Activated CD4-positive, alpha-beta T cell treated with anti-CD3 and anti-CD28 coated beads, Interleukin-2, amount 10 ng/mL, durations not matched to agents 24 days and 14 days (primary cell): ENCODE measurements around the gene TIPRL. TPM values are rescaled to one million over a fixed set of nuclear protein-coding genes. Genes with fewer than 3 reads are reported as not detected.

Experiments used
- DNase-seq: peaks from one replicate; pipeline ENCODE4 v3.0.0; 2022
- H3K27ac Mint-ChIP-seq: one replicate; pipeline ENCODE4 v1.8.0; 2022; ENCODE audit warnings: mild to moderate bottlenecking, mixed read lengths
- H3K27me3 Mint-ChIP-seq: one replicate; pipeline ENCODE4 v1.8.0; 2022; ENCODE audit warnings: mixed read lengths
- H3K36me3 Mint-ChIP-seq: one replicate; pipeline ENCODE4 v1.8.0; 2022; ENCODE audit warnings: low read depth, mild to moderate bottlenecking, mixed read lengths
- H3K4me1 Mint-ChIP-seq: one replicate; pipeline ENCODE4 v1.8.0; 2021; ENCODE audit warnings: mixed read lengths
- H3K4me3 Mint-ChIP-seq: one replicate; pipeline ENCODE4 v1.8.0; 2022; ENCODE audit warnings: mild to moderate bottlenecking, moderate library complexity, mixed read lengths
- H3K9me3 Mint-ChIP-seq: one replicate; pipeline ENCODE4 v1.8.0; 2021; ENCODE audit warnings: mixed read lengths
- intact Hi-C: fragments of 100-400 bp; cut with micrococcal nuclease; formaldehyde crosslinking; loops from one replicate; pipeline ENCODE4 v1.15.1; 2023
- total RNA-seq: library from RNA; stranded (reverse); gene quantifications from 2 replicates; pipeline ENCODE4 v1.2.3, GENCODE V29; 2022

TIPRL gene
- total RNA-seq, 1 donor from 2014 or later: 46.8 TPM

DNA sequence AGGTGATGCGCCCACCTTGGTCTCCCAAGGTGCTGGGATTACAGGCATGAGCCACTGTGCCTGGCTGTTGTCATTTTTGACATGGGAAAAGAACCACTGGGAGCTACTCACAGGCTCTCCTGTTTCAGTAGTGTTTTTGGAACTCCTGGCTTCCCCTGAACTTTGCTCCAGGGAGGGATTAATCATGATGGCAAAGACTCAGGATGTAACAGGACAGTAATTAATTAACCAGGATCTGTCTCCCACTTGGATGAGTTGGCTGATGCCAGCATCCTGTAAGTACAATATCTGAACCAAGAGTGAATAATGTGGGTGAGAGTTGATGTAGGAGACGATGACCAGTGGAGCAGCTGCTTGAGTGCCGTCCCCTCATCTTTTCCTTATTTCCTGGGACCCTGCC, 51.9 kb downstream of the TIPRL start:
- Mint-ChIP-seq H3K4me1 (peaks cover 72% of the 10 kb centered on the region), H3K36me3 (peaks cover 83% of the 10 kb centered on the region)
- intact Hi-C loops: loop anchor here (10.0 kb wide), 2 partner anchors 344 to 1354 kb away; partner anchors contain the start of genes F5 and XCL1

DNA sequence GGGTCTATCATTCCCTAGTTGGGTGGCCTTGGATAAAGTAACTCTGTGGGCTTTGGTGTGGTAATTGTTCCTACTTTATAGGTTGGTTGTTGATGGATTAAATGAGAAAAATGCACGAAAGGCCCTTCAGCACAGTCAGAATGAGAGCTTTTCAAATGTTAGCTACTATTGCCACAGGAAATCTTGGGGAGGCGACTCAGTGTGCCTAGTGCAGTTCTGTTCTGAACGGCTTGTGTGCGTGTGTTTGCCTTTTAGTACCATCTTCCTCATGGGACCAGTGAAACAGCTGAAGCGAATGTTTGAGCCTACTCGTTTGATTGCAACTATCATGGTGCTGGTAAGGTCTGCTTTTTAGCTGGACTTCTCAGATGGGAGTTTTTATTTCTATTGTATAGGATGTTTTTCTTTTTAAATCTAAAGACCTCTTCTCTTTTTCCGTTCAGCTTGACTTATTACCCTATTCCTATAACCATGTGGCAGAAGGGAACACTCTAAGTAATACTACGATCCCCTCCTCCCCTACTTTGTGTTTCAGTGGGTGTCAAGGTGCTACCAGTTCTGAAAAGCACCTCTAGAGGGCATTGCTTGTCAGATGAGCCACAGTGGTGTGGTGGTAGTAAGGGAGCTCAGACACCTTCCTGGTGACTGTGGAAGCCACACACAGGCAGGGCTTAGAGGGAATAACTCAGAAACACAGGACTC, 56.2 kb downstream of the TIPRL start:
- H3K27me3 Mint-ChIP-seq: no peaks in the 10 kb centered on the region
- peak overlapping the region; percentile 52 for H3K4me3 Mint-ChIP-seq
- H3K36me3 Mint-ChIP-seq: peaks cover 87% of the 10 kb centered on the region
- H3K4me1 Mint-ChIP-seq: peaks cover 67% of the 10 kb centered on the region
- DNase-seq: peak; percentile 85
- peak overlapping the region; percentile 92 for H3K27ac Mint-ChIP-seq
- no peaks in the 10 kb centered on the region for H3K9me3 Mint-ChIP-seq
- intact Hi-C loops: loop anchor here (2.0 to 10.0 kb wide), 8 partner anchors 86 to 1350 kb away; partner anchors contain the start of genes DCAF6, F5, MPC2 and XCL1

More for the DNA sequence above, 51.9 kb downstream of the TIPRL start:
- DNase-seq: no peak
- H3K27me3 Mint-ChIP-seq: no peaks in the 10 kb centered on the region
- H3K9me3 Mint-ChIP-seq: no peaks in the 10 kb centered on the region
- no peak overlapping the region for H3K4me3 Mint-ChIP-seq
- H3K27ac Mint-ChIP-seq: no peak overlapping the region

DNA sequence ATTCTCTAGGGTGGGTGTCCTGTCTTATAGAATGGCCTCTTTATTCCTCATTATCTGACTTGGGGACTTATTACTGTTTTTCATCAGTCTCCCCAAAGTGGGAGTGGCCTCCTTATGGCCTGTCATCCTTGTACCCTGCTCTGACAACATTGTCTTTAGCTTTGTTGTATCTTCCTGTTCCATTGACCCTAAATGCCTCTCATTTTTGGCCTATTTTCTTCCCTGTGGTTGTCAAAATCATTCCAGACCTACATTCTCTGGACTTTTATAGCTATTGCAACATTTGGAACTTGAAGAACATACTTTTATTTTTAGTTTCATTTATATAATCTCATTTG, 56.8 kb downstream of the TIPRL start:
- H3K4me3 Mint-ChIP-seq: no peak overlapping the region
- H3K27me3 Mint-ChIP-seq: no peaks in the 10 kb centered on the region
- peaks cover 67% of the 10 kb centered on the region for H3K4me1 Mint-ChIP-seq
- intact Hi-C loops: loop anchor here (2.0 to 10.0 kb wide), 8 partner anchors 85 to 1349 kb away; partner anchors contain the start of genes DCAF6, F5, MPC2 and XCL1
- peak overlapping the region; percentile 92 for H3K27ac Mint-ChIP-seq
- H3K9me3 Mint-ChIP-seq: no peaks in the 10 kb centered on the region
- no peak for DNase-seq
- H3K36me3 Mint-ChIP-seq: peaks cover 91% of the 10 kb centered on the region

- intact Hi-C loops: loop anchor here (2.0 to 10.0 kb wide), 11 partner anchors 13 to 1349 kb away; partner anchors contain the start of genes DCAF6, F5, MPC2 and XCL1
- Mint-ChIP-seq H3K4me1 (peaks cover 64% of the 10 kb centered on the region), H3K9me3 (no peaks in the 10 kb centered on the region), H3K4me3 (peak overlapping the region; percentile 59), H3K27me3 (no peaks in the 10 kb centered on the region), H3K27ac (peak overlapping the region; percentile 92), H3K36me3 (peaks cover 90% of the 10 kb centered on the region)
- no peak for DNase-seq
Measured at GRCh38 chr1:168235937-168236336, 57.2 kb downstream of the TIPRL start.

- Mint-ChIP-seq H3K27me3 (no peaks in the 10 kb centered on the region), H3K36me3 (peaks cover 89% of the 10 kb centered on the region), H3K4me1 (peaks cover 58% of the 10 kb centered on the region), H3K4me3 (peak overlapping the region; percentile 68), H3K27ac (peak overlapping the region; percentile 92), H3K9me3 (no peaks in the 10 kb centered on the region)
- DNase-seq: peak; percentile 80
- intact Hi-C loops: loop anchor here (1.0 to 10.0 kb wide), 12 partner anchors 10 to 1348 kb away; partner anchors contain the start of genes DCAF6, F5, MPC2 and XCL1
Measured at GRCh38 chr1:168236836-168237611, 58.3 kb downstream of the TIPRL start.

DNA sequence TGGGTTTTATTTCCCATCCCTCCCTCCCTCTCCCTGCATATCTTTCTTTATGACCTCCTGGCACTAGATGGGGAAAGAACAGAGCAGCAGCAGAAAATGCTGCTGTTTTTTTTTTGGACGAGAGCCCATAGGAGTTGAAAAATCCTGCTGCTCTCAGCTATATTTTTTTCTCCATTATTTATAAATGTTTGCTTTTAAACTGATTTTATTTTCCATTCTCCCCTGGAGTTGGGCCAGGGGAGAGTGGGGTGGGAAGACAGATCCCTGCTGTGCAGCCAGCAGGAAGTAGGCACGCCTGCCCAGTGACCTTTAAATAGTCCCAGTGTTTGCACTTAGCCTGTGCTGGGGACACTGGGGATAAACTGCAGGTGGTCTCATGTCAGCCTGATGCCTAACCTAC, 64.4 kb downstream of the TIPRL start:
- Mint-ChIP-seq H3K4me1 (peaks cover 42% of the 10 kb centered on the region), H3K9me3 (peaks cover 11% of the 10 kb centered on the region), H3K4me3 (no peak overlapping the region), H3K36me3 (peaks cover 85% of the 10 kb centered on the region), H3K27ac (no peak overlapping the region), H3K27me3 (no peaks in the 10 kb centered on the region)
- DNase-seq: no peak
- intact Hi-C loops: no loop called here

DNA sequence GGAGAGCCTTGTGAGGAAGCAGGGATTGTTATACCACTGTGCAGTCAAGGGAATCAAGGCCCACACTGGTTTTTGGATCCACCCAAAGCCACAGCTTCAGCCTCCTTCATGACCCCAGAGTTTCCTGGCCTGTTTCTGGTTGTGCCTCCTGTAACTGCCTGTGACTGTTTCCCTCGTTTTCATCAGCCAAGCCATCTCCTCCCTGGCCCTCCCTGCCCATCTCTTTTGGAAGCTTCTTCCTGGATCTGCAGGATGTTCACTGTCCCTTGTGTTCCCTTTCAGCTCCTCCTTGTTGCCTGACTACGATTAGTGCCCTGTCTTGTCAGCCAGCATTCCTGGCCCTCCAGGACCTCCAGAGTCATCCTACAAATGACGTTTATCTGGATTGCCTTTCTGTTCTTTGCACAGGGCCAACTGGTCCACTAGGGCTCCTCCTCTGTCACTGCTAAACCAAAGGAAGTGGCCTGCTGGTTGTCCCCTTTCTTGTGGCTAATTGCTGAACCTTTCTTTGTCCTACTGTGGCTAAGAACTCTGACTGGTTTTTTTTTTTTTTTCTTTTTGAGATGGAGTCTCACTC, 65.0 kb downstream of the TIPRL start:
- intact Hi-C loops: no loop called here
- Mint-ChIP-seq H3K4me3 (no peak overlapping the region), H3K9me3 (peaks cover 13% of the 10 kb centered on the region), H3K27ac (peak overlapping the region; percentile 51), H3K4me1 (peaks cover 43% of the 10 kb centered on the region), H3K27me3 (no peaks in the 10 kb centered on the region), H3K36me3 (peaks cover 88% of the 10 kb centered on the region)
- peak; percentile 55 for DNase-seq

- Mint-ChIP-seq H3K27me3 (no peaks in the 10 kb centered on the region), H3K27ac (no peak overlapping the region), H3K4me3 (no peak overlapping the region), H3K4me1 (peaks cover 44% of the 10 kb centered on the region), H3K36me3 (peaks cover 87% of the 10 kb centered on the region), H3K9me3 (peaks cover 13% of the 10 kb centered on the region)
- no peak for DNase-seq
- intact Hi-C loops: no loop called here
Measured at GRCh38 chr1:168245042-168245441, 66.3 kb downstream of the TIPRL start.

- Mint-ChIP-seq H3K36me3 (peaks cover 88% of the 10 kb centered on the region), H3K27me3 (no peaks in the 10 kb centered on the region), H3K4me1 (peaks cover 49% of the 10 kb centered on the region), H3K4me3 (no peak overlapping the region), H3K27ac (no peak overlapping the region), H3K9me3 (peaks cover 13% of the 10 kb centered on the region)
- intact Hi-C loops: no loop called here
- no peak for DNase-seq
Measured at GRCh38 chr1:168246506-168246905, 67.7 kb downstream of the TIPRL start.

Other genes with a start within 250 kb of the TIPRL start
- 20.6 and 24.1 TPM in 2 replicates for gene DCAF6, start 242.3 kb upstream of the TIPRL start, total RNA-seq
- gene MPC2, start 241.9 kb upstream of the TIPRL start, total RNA-seq: 32.2 and 38.9 TPM in 2 replicates
- 0.51 and 0.85 TPM in 2 replicates for gene GPR161, start 42.0 kb upstream of the TIPRL start, total RNA-seq
- gene SFT2D2, start 47.0 kb downstream of the TIPRL start, total RNA-seq: 64.3 and 65.7 TPM in 2 replicates
- gene TBX19, start 101.9 kb downstream of the TIPRL start, total RNA-seq: 2.5 and 3.2 TPM in 2 replicates